HEK293 (cell line): ENCODE measurements around the gene ADAMTSL2.

ENCODE experiments used
- GFI1B ChIP-seq: fragments of 450-650 bp; formaldehyde crosslinking; IDR thresholded peaks from 2 replicates; pipeline ENCODE4 v1.5.1; 2016; ENCODE audit warnings: missing biosample characterization, missing genetic modification characterization
- HOXA7 ChIP-seq: sonication (generic); formaldehyde crosslinking; IDR thresholded peaks from 2 replicates; pipeline ENCODE4 v1.8.1; 2022; ENCODE audit warnings: missing genetic modification reagents, borderline replicate concordance
- HOXC10 ChIP-seq: sonication (generic); formaldehyde crosslinking; IDR thresholded peaks from 2 replicates; pipeline ENCODE4 v1.8.1; 2023; ENCODE audit warnings: mild to moderate bottlenecking, missing genetic modification reagents
- HOXD13 ChIP-seq: sonication (generic); formaldehyde crosslinking; IDR thresholded peaks from 2 replicates; pipeline ENCODE4 v1.8.0; 2022; ENCODE audit warnings: missing genetic modification reagents, borderline replicate concordance
- SP2 ChIP-seq: fragments of 450-650 bp; formaldehyde crosslinking; IDR thresholded peaks from 2 replicates; pipeline ENCODE4 v1.5.1; 2016; ENCODE audit warnings: missing biosample characterization, missing genetic modification characterization
- TCF7L2 ChIP-seq: IDR thresholded peaks from 2 replicates; pipeline ENCODE4 v1.6.1; 2011; ENCODE audit warnings: low read depth, mild to moderate bottlenecking, inconsistent platforms, low read length, moderate library complexity, borderline replicate concordance
- ZBTB48 ChIP-seq: fragments of 450-650 bp; formaldehyde crosslinking; IDR thresholded peaks from 2 replicates; pipeline ENCODE4 v1.5.1; 2016; ENCODE audit warnings: missing biosample characterization, missing genetic modification characterization
- ZBTB7A ChIP-seq: fragments of 450-650 bp; formaldehyde crosslinking; IDR thresholded peaks from 2 replicates; pipeline ENCODE4 v1.5.1; 2016; ENCODE audit warnings: low read depth, missing biosample characterization, missing genetic modification characterization
- ZBTB8A ChIP-seq: fragments of 450-650 bp; formaldehyde crosslinking; IDR thresholded peaks from 2 replicates; pipeline ENCODE4 v1.5.1; 2016; ENCODE audit warnings: missing biosample characterization, missing genetic modification characterization
- ZFP3 ChIP-seq: fragments of 450-650 bp; formaldehyde crosslinking; IDR thresholded peaks from 2 replicates; pipeline ENCODE4 v1.5.1; 2016; ENCODE audit warnings: low read depth, missing biosample characterization, missing genetic modification characterization
- ZNF114 ChIP-seq: fragments of 450-650 bp; formaldehyde crosslinking; IDR thresholded peaks from 2 replicates; pipeline ENCODE4 v1.5.0; 2017; ENCODE audit warnings: missing biosample characterization, missing genetic modification characterization
- ZNF169 ChIP-seq: fragments of 450-650 bp; formaldehyde crosslinking; IDR thresholded peaks from 2 replicates; pipeline ENCODE4 v1.5.1; 2016; ENCODE audit warnings: missing biosample characterization, missing genetic modification characterization
- ZNF350 ChIP-seq: fragments of 450-650 bp; formaldehyde crosslinking; IDR thresholded peaks from 2 replicates; pipeline ENCODE4 v1.5.0; 2017; ENCODE audit warnings: missing biosample characterization, mild to moderate bottlenecking, missing genetic modification characterization
- ZNF354C ChIP-seq: fragments of 450-650 bp; formaldehyde crosslinking; IDR thresholded peaks from 2 replicates; pipeline ENCODE4 v1.5.1; 2016; ENCODE audit warnings: missing biosample characterization, missing genetic modification characterization, low read depth, borderline replicate concordance
- ZNF37A ChIP-seq: fragments of 450-650 bp; IDR thresholded peaks from 2 replicates; pipeline ENCODE4 v1.5.1; 2018; ENCODE audit warnings: missing biosample characterization, missing genetic modification characterization
- ZNF501 ChIP-seq: fragments of 450-650 bp; formaldehyde crosslinking; IDR thresholded peaks from 2 replicates; pipeline ENCODE4 v1.5.1; 2016; ENCODE audit warnings: missing biosample characterization, missing genetic modification characterization
- ZNF529 ChIP-seq: fragments of 450-650 bp; formaldehyde crosslinking; IDR thresholded peaks from 2 replicates; pipeline ENCODE4 v1.5.1; 2017; ENCODE audit warnings: missing genetic modification characterization, missing biosample characterization; ENCODE audit not compliant: insufficient replicate concordance
- ZNF596 ChIP-seq: fragments of 450-650 bp; IDR thresholded peaks from 2 replicates; pipeline ENCODE4 v1.5.0; 2018; ENCODE audit warnings: missing biosample characterization, mild to moderate bottlenecking, missing genetic modification characterization, moderate library complexity
- ZNF600 ChIP-seq: fragments of 450-650 bp; formaldehyde crosslinking; IDR thresholded peaks from 2 replicates; pipeline ENCODE4 v1.5.1; 2016; ENCODE audit warnings: missing biosample characterization, missing genetic modification characterization
- ZNF670 ChIP-seq: fragments of 450-650 bp; formaldehyde crosslinking; IDR thresholded peaks from 2 replicates; pipeline ENCODE4 v1.5.1; 2016; ENCODE audit warnings: missing biosample characterization, missing genetic modification characterization, low read depth
- ZNF701 ChIP-seq: fragments of 450-650 bp; formaldehyde crosslinking; IDR thresholded peaks from 2 replicates; pipeline ENCODE4 v1.5.1; 2016; ENCODE audit warnings: missing biosample characterization, missing genetic modification characterization
- ZNF707 ChIP-seq: fragments of 450-650 bp; formaldehyde crosslinking; IDR thresholded peaks from 2 replicates; pipeline ENCODE4 v1.5.1; 2016; ENCODE audit warnings: missing biosample characterization, missing genetic modification characterization
- ZNF76 ChIP-seq: fragments of 450-650 bp; formaldehyde crosslinking; IDR thresholded peaks from 2 replicates; pipeline ENCODE4; 2016; ENCODE audit warnings: low read depth, missing biosample characterization, missing genetic modification characterization, borderline replicate concordance
- ZNF768 ChIP-seq: fragments of 450-650 bp; formaldehyde crosslinking; IDR thresholded peaks from 2 replicates; pipeline ENCODE4 v1.5.1; 2018; ENCODE audit warnings: missing biosample characterization, mild to moderate bottlenecking, missing genetic modification characterization
- ZNF785 ChIP-seq: fragments of 450-650 bp; formaldehyde crosslinking; IDR thresholded peaks from 2 replicates; pipeline ENCODE4 v1.5.1; 2016; ENCODE audit warnings: missing biosample characterization, missing genetic modification characterization
- TF ChIP-seq, protein P1 (sequence below): fragments of 450-650 bp; formaldehyde crosslinking; IDR thresholded peaks from 2 replicates; pipeline ENCODE4 v1.5.1; 2016; ENCODE audit warnings: missing biosample characterization, missing genetic modification characterization
- TF ChIP-seq, protein P2 (sequence below): fragments of 450-650 bp; formaldehyde crosslinking; IDR thresholded peaks from 2 replicates; pipeline ENCODE4 v1.5.1; 2016; ENCODE audit warnings: missing biosample characterization, missing genetic modification characterization
- TF ChIP-seq, protein P3 (sequence below): fragments of 450-650 bp; formaldehyde crosslinking; IDR thresholded peaks from 2 replicates; pipeline ENCODE4 v1.5.1; 2016; ENCODE audit warnings: missing biosample characterization, missing genetic modification characterization, low read depth
- TF ChIP-seq, protein P4 (sequence below): fragments of 450-650 bp; formaldehyde crosslinking; IDR thresholded peaks from 2 replicates; pipeline ENCODE4 v1.5.1; 2016; ENCODE audit warnings: missing biosample characterization, missing genetic modification characterization

The ADAMTSL2 gene

DNA sequence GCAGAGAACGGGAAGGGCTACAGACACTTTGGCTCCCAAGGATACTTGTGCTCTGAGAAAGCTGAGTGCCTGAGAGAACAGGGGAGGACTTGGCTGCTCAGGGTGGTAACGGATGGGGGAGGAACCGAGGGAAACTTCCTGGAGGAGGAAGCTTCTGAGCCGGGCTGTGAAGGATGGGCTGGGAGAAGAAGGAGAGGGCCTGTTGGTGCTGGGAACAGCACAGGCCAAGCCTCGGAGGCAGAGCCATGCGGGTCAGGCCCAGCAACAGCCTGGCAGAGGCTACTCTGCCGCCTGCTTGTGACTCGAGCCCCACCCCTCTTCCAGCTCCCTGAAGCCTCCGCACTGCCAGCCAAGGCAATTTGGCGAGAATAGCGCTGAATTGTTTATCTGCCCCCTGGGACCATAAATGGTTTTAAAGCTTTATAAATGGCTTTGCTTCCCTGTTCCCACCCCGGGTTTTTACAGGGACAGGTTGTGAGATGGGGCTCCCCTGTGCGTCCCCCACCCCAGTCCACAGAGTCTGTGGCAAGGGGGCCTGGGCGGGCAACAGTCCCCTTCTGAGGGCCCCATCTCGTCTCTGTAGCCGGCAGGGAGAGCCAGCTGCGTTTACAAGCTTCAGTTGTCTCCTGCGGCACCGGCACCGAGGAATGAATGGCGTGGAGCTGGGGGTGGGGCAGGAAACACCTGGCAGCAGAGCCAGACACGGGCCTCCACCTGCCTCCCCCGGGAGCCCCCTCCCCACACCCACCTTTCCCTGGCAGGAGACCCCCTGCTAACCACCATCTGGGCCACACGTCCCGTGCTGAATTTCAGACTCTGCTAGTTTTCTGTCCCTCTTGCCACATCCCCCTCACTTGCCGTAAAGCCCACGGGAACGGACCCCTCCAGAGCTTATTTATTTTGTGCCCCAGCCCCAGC is 50.3 kb downstream of the ADAMTSL2 start (continued):
- TF ChIP-seq ZNF529: no peak
- peak; percentile 56; the same call in 1 of the 2 replicates for TF ChIP-seq ZNF596 (tag by site-specific recombination)
- TF ChIP-seq ZBTB8A (tag by site-specific recombination): peak; percentile 35
- no peak for TF ChIP-seq ZNF768 (tag by site-specific recombination)
- TF ChIP-seq ZNF350: no peak
- no peak for TF ChIP-seq ZFP3 (tag by site-specific recombination)
- no peak for TF ChIP-seq GFI1B (tag by site-specific recombination)
- TF ChIP-seq HOXC10 (CRISPR knock-in tag): no peak
- TF ChIP-seq ZNF707 (tag by site-specific recombination): no peak
- TF ChIP-seq, protein P1, sequence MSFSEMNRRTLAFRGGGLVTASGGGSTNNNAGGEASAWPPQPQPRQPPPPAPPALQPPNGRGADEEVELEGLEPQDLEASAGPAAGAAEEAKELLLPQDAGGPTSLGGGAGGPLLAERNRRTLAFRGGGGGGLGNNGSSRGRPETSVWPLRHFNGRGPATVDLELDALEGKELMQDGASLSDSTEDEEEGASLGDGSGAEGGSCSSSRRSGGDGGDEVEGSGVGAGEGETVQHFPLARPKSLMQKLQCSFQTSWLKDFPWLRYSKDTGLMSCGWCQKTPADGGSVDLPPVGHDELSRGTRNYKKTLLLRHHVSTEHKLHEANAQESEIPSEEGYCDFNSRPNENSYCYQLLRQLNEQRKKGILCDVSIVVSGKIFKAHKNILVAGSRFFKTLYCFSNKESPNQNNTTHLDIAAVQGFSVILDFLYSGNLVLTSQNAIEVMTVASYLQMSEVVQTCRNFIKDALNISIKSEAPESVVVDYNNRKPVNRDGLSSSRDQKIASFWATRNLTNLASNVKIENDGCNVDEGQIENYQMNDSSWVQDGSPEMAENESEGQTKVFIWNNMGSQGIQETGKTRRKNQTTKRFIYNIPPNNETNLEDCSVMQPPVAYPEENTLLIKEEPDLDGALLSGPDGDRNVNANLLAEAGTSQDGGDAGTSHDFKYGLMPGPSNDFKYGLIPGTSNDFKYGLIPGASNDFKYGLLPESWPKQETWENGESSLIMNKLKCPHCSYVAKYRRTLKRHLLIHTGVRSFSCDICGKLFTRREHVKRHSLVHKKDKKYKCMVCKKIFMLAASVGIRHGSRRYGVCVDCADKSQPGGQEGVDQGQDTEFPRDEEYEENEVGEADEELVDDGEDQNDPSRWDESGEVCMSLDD (tag by site-specific recombination): no peak
- TF ChIP-seq ZNF600 (tag by site-specific recombination): peak; percentile 82
- TF ChIP-seq ZNF354C (tag by site-specific recombination): no peak
- no peak for TF ChIP-seq ZBTB7A (tag by site-specific recombination)
- no peak for TF ChIP-seq ZNF701 (tag by site-specific recombination)
- no peak for TF ChIP-seq ZNF501 (tag by site-specific recombination)
- TF ChIP-seq ZNF169 (tag by site-specific recombination): no peak
- TF ChIP-seq ZBTB48 (tag by site-specific recombination): 0 out of 2 replicates have a peak, but pooled peaks have one; percentile 30
- TF ChIP-seq, protein P2, sequence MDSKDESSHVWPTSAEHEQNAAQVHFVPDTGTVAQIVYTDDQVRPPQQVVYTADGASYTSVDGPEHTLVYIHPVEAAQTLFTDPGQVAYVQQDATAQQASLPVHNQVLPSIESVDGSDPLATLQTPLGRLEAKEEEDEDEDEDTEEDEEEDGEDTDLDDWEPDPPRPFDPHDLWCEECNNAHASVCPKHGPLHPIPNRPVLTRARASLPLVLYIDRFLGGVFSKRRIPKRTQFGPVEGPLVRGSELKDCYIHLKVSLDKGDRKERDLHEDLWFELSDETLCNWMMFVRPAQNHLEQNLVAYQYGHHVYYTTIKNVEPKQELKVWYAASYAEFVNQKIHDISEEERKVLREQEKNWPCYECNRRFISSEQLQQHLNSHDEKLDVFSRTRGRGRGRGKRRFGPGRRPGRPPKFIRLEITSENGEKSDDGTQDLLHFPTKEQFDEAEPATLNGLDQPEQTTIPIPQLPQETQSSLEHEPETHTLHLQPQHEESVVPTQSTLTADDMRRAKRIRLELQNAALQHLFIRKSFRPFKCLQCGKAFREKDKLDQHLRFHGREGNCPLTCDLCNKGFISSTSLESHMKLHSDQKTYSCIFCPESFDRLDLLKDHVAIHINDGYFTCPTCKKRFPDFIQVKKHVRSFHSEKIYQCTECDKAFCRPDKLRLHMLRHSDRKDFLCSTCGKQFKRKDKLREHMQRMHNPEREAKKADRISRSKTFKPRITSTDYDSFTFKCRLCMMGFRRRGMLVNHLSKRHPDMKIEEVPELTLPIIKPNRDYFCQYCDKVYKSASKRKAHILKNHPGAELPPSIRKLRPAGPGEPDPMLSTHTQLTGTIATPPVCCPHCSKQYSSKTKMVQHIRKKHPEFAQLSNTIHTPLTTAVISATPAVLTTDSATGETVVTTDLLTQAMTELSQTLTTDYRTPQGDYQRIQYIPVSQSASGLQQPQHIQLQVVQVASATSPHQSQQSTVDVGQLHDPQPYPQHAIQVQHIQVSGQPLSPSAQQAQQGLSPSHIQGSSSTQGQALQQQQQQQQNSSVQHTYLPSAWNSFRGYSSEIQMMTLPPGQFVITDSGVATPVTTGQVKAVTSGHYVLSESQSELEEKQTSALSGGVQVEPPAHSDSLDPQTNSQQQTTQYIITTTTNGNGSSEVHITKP (tag by site-specific recombination): no peak
- TF ChIP-seq ZNF114 (tag by site-specific recombination): no peak
- TF ChIP-seq ZNF670 (tag by site-specific recombination): no peak
- no peak for TF ChIP-seq HOXA7 (CRISPR knock-in tag)
- peak; percentile 50 for TF ChIP-seq SP2 (tag by site-specific recombination)
- TF ChIP-seq HOXD13 (CRISPR knock-in tag): no peak
- TF ChIP-seq, protein P3, sequence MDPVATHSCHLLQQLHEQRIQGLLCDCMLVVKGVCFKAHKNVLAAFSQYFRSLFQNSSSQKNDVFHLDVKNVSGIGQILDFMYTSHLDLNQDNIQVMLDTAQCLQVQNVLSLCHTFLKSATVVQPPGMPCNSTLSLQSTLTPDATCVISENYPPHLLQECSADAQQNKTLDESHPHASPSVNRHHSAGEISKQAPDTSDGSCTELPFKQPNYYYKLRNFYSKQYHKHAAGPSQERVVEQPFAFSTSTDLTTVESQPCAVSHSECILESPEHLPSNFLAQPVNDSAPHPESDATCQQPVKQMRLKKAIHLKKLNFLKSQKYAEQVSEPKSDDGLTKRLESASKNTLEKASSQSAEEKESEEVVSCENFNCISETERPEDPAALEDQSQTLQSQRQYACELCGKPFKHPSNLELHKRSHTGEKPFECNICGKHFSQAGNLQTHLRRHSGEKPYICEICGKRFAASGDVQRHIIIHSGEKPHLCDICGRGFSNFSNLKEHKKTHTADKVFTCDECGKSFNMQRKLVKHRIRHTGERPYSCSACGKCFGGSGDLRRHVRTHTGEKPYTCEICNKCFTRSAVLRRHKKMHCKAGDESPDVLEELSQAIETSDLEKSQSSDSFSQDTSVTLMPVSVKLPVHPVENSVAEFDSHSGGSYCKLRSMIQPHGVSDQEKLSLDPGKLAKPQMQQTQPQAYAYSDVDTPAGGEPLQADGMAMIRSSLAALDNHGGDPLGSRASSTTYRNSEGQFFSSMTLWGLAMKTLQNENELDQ (tag by site-specific recombination): no peak
- no peak for TF ChIP-seq TCF7L2
- no peak for TF ChIP-seq ZNF37A (tag by site-specific recombination)
- TF ChIP-seq, protein P4, sequence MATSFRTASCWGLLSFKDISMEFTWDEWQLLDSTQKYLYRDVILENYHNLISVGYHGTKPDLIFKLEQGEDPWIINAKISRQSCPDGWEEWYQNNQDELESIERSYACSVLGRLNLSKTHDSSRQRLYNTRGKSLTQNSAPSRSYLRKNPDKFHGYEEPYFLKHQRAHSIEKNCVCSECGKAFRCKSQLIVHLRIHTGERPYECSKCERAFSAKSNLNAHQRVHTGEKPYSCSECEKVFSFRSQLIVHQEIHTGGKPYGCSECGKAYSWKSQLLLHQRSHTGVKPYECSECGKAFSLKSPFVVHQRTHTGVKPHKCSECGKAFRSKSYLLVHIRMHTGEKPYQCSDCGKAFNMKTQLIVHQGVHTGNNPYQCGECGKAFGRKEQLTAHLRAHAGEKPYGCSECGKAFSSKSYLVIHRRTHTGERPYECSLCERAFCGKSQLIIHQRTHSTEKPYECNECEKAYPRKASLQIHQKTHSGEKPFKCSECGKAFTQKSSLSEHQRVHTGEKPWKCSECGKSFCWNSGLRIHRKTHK (tag by site-specific recombination): no peak
- TF ChIP-seq ZNF76 (tag by site-specific recombination): no peak
- no peak for TF ChIP-seq ZNF785 (tag by site-specific recombination)
